Mammary epithelial cell (primary cell): Measurements from ENCODE around the gene POU3F1.

Source experiments
- EZH2 ChIP-seq: IDR thresholded peaks from 2 replicates; pipeline ENCODE4 v1.6.1; 2012; ENCODE audit warnings: low read length, inconsistent platforms, borderline replicate concordance
- TF ChIP-seq, protein P1 (sequence below), 2 donors: IDR thresholded peaks in 1 of 2; conservative IDR thresholded peaks in 1 of 2; 2 replicates each; pipeline ENCODE4 v1.5.1; 2011 to 2012; ENCODE audit warnings: inconsistent platforms in 2 of 2, low read length in 2 of 2, mild to moderate bottlenecking in 2 of 2, control low read depth in 1 of 2, low read depth in 1 of 2; ENCODE audit not compliant: insufficient read depth in 1 of 2; ENCODE audit errors: extremely low read depth in 1 of 2

DNA sequence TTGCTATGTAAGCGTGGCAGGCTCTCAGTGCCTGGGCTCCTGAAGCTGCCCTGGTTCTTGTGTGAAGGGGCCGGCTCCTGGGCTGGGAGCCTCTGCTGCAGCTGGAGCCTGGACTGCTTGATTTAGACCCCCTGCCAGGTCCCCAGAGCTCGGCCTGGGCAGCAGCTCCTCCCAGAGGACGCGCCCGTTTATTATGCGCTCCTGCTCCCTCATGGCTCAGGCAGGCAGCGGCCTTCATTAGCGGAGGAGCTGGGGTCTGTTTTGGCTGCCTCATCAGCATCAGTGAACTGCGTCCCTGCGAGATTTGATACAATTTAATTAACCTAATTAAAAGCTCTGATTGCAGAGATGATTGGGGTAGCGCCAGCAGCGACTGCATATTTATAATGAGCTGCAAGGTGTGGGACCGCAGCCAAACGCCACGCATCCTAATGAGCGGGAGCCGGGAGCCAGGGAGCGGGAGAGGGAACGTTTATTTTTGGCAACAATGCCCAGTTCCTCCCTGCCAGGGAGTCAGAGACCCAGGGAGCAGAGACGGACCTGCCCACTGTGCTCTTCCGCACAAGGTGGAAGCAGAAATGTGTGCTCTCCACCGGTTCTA lies 17.4 kb downstream of the POU3F1 start:
- TF ChIP-seq, protein P1, sequence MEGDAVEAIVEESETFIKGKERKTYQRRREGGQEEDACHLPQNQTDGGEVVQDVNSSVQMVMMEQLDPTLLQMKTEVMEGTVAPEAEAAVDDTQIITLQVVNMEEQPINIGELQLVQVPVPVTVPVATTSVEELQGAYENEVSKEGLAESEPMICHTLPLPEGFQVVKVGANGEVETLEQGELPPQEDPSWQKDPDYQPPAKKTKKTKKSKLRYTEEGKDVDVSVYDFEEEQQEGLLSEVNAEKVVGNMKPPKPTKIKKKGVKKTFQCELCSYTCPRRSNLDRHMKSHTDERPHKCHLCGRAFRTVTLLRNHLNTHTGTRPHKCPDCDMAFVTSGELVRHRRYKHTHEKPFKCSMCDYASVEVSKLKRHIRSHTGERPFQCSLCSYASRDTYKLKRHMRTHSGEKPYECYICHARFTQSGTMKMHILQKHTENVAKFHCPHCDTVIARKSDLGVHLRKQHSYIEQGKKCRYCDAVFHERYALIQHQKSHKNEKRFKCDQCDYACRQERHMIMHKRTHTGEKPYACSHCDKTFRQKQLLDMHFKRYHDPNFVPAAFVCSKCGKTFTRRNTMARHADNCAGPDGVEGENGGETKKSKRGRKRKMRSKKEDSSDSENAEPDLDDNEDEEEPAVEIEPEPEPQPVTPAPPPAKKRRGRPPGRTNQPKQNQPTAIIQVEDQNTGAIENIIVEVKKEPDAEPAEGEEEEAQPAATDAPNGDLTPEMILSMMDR (conservative IDR thresholded peaks at IDR 0.05 in 1 of 2, IDR thresholded peaks at IDR 0.05 in 1 of 2; ENCODE audit: extremely low read depth in 1 of 2, insufficient read depth in 1 of 2, low read depth in 1 of 2, low read length in 2 of 2), result no peak
- no peak for TF ChIP-seq EZH2
